ENCODE results near the gene TBCCD1. TPM values are rescaled to one million over a fixed set of nuclear protein-coding genes. Genes with fewer than 3 reads are reported as not detected.

Gene TBCCD1
- total and polyA plus RNA-seq, 5 donors, result 4.7 to 8.4 (median 7.4) TPM

- no peaks in the 10 kb centered on the region for H3K27me3 ChIP-seq (ENCODE audit: control insufficient read depth, insufficient read depth)
- peak in 1 of 2 donors; percentile 68 for ATAC-seq
- no peak overlapping the region for H3K27ac ChIP-seq (ENCODE audit: low read length)
- peak in 1 of 3 donors; percentile 45 for DNase-seq
- H3K9me3 ChIP-seq (ENCODE audit: control insufficient read depth, low read length), result no peaks in the 10 kb centered on the region
- H3K4me1 ChIP-seq (ENCODE audit: control insufficient read depth, insufficient read depth, low read length), result no peaks in the 10 kb centered on the region
- intact Hi-C loops (cut with DNase I), result no loop called here
- H3K4me3 ChIP-seq (ENCODE audit: low read length), result no peak overlapping the region
- WGBS, result 79% methylated on average over 11 of the region's 11 CpGs
These were observed 37.7 kb downstream of the TBCCD1 start for GRCh38 chr3:186529201-186529999.

GRCh38 chr3:186526256-186526606 is 40.9 kb downstream of the TBCCD1 start:
- WGBS, result 63% methylated on average over 6 of the region's 6 CpGs
- ATAC-seq (no peak), DNase-seq (no peak)
- no peaks in the 10 kb centered on the region for H3K27me3 ChIP-seq (ENCODE audit: control insufficient read depth, insufficient read depth)
- H3K4me1 ChIP-seq (ENCODE audit: control insufficient read depth, insufficient read depth, low read length), result no peaks in the 10 kb centered on the region
- no peak overlapping the region for H3K27ac ChIP-seq (ENCODE audit: low read length)
- no peak overlapping the region for H3K4me3 ChIP-seq (ENCODE audit: low read length)
- no peaks in the 10 kb centered on the region for H3K9me3 ChIP-seq (ENCODE audit: control insufficient read depth, low read length)
- intact Hi-C loops (cut with DNase I), result no loop called here

- Histone ChIP-seq H3K27ac (ENCODE audit: low read length) (no peak overlapping the region), H3K27me3 (ENCODE audit: control insufficient read depth, insufficient read depth) (no peaks in the 10 kb centered on the region), H3K4me1 (ENCODE audit: control insufficient read depth, insufficient read depth, low read length) (no peaks in the 10 kb centered on the region), H3K9me3 (ENCODE audit: control insufficient read depth, low read length) (no peaks in the 10 kb centered on the region), H3K4me3 (ENCODE audit: low read length) (no peak overlapping the region)
- intact Hi-C loops (cut with DNase I), result no loop called here
- WGBS, result 68% methylated on average over 9 of the region's 9 CpGs
- DNase-seq, result no peak
- no peak for ATAC-seq
These were observed 41.5 kb downstream of the TBCCD1 start for GRCh38 chr3:186525369-186526255.

GRCh38 chr3:186524616-186525015 is 42.5 kb downstream of the TBCCD1 start:
- DNase-seq (no peak), ATAC-seq (no peak)
- 95% methylated on average over 6 of the region's 6 CpGs for WGBS
- no peaks in the 10 kb centered on the region for H3K9me3 ChIP-seq (ENCODE audit: control insufficient read depth, low read length)
- intact Hi-C loops (cut with DNase I), result no loop called here
- H3K4me1 ChIP-seq (ENCODE audit: control insufficient read depth, insufficient read depth, low read length), result no peaks in the 10 kb centered on the region
- H3K4me3 ChIP-seq (ENCODE audit: low read length), result no peak overlapping the region
- H3K27me3 ChIP-seq (ENCODE audit: control insufficient read depth, insufficient read depth), result no peaks in the 10 kb centered on the region
- no peak overlapping the region for H3K27ac ChIP-seq (ENCODE audit: low read length)

GRCh38 chr3:186523434-186523833 is 43.7 kb downstream of the TBCCD1 start:
- intact Hi-C loops (cut with DNase I), result no loop called here
- ATAC-seq, result no peak
- Histone ChIP-seq H3K9me3 (ENCODE audit: control insufficient read depth, low read length) (no peaks in the 10 kb centered on the region), H3K4me1 (ENCODE audit: control insufficient read depth, insufficient read depth, low read length) (no peaks in the 10 kb centered on the region), H3K4me3 (ENCODE audit: low read length) (no peak overlapping the region), H3K27ac (ENCODE audit: low read length) (no peak overlapping the region), H3K27me3 (ENCODE audit: control insufficient read depth, insufficient read depth) (no peaks in the 10 kb centered on the region)
- no peak for DNase-seq
- 28% methylated on average over 2 of the region's 2 CpGs for WGBS

GRCh38 chr3:186523022-186523421 is 44.1 kb downstream of the TBCCD1 start:
- Histone ChIP-seq H3K9me3 (ENCODE audit: control insufficient read depth, low read length) (no peaks in the 10 kb centered on the region), H3K27me3 (ENCODE audit: control insufficient read depth, insufficient read depth) (no peaks in the 10 kb centered on the region), H3K4me1 (ENCODE audit: control insufficient read depth, insufficient read depth, low read length) (no peaks in the 10 kb centered on the region), H3K27ac (ENCODE audit: low read length) (no peak overlapping the region), H3K4me3 (ENCODE audit: low read length) (no peak overlapping the region)
- 97% methylated on average over 6 of the region's 6 CpGs for WGBS
- intact Hi-C loops (cut with DNase I), result no loop called here
- ATAC-seq, result no peak
- no peak for DNase-seq

GRCh38 chr3:186520957-186521842 is 45.9 kb downstream of the TBCCD1 start:
- WGBS, result 69% methylated on average over 10 of the region's 10 CpGs
- Histone ChIP-seq H3K4me1 (ENCODE audit: control insufficient read depth, insufficient read depth, low read length) (no peaks in the 10 kb centered on the region), H3K27me3 (ENCODE audit: control insufficient read depth, insufficient read depth) (no peaks in the 10 kb centered on the region), H3K9me3 (ENCODE audit: control insufficient read depth, low read length) (peaks cover 3% of the 10 kb centered on the region), H3K4me3 (ENCODE audit: low read length) (no peak overlapping the region), H3K27ac (ENCODE audit: low read length) (no peak overlapping the region)
- ATAC-seq (no peak), DNase-seq (no peak)
- intact Hi-C loops (cut with DNase I), result no loop called here

GRCh38 chr3:186520431-186520830 is 46.7 kb downstream of the TBCCD1 start:
- Histone ChIP-seq H3K4me1 (ENCODE audit: control insufficient read depth, insufficient read depth, low read length) (no peaks in the 10 kb centered on the region), H3K9me3 (ENCODE audit: control insufficient read depth, low read length) (peaks cover 3% of the 10 kb centered on the region), H3K27ac (ENCODE audit: low read length) (no peak overlapping the region), H3K4me3 (ENCODE audit: low read length) (no peak overlapping the region), H3K27me3 (ENCODE audit: control insufficient read depth, insufficient read depth) (no peaks in the 10 kb centered on the region)
- intact Hi-C loops (cut with DNase I), result no loop called here
- DNase-seq (no peak), ATAC-seq (no peak)
- WGBS, result 58% methylated on average over 5 of the region's 5 CpGs

GRCh38 chr3:186519021-186519658 is 48.0 kb downstream of the TBCCD1 start:
- DNase-seq, result no peak
- peaks cover 3% of the 10 kb centered on the region for H3K9me3 ChIP-seq (ENCODE audit: control insufficient read depth, low read length)
- WGBS, result 66% methylated on average over 6 of the region's 6 CpGs
- no peak overlapping the region for H3K27ac ChIP-seq (ENCODE audit: low read length)
- no peaks in the 10 kb centered on the region for H3K4me1 ChIP-seq (ENCODE audit: control insufficient read depth, insufficient read depth, low read length)
- H3K27me3 ChIP-seq (ENCODE audit: control insufficient read depth, insufficient read depth), result no peaks in the 10 kb centered on the region
- intact Hi-C loops (cut with DNase I), result no loop called here
- H3K4me3 ChIP-seq (ENCODE audit: low read length), result no peak overlapping the region
- ATAC-seq, result no peak

GRCh38 chr3:186517218-186517617 is 49.9 kb downstream of the TBCCD1 start:
- peaks cover 3% of the 10 kb centered on the region for H3K9me3 ChIP-seq (ENCODE audit: control insufficient read depth, low read length)
- 90% methylated on average over 4 of the region's 4 CpGs for WGBS
- no peak overlapping the region for H3K27ac ChIP-seq (ENCODE audit: low read length)
- H3K4me3 ChIP-seq (ENCODE audit: low read length), result no peak overlapping the region
- H3K27me3 ChIP-seq (ENCODE audit: control insufficient read depth, insufficient read depth), result no peaks in the 10 kb centered on the region
- DNase-seq (no peak), ATAC-seq (no peak)
- intact Hi-C loops (cut with DNase I), result no loop called here
- H3K4me1 ChIP-seq (ENCODE audit: control insufficient read depth, insufficient read depth, low read length), result no peaks in the 10 kb centered on the region
